ENCODE results near the gene ABCD3.

DNA sequence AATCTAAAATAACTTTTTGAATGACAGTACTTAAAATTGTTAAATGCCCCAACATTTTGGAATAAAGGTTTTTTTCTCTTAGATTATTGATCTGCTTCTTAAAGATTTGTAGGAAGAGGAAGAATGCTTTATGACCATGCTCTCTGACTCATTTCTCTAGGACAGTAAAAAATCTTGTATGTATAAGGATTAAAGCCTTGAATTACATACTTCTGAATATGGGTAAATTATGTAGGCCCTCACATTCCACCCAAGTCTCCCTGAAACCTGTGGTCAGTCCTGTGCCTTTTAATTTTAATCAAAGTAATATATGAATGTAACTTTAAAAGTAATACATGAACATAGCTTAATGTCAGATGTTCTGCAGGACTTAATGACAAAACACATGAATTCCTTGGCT lies 50.5 kb downstream of the ABCD3 start:
- TF ChIP-seq POLR2A (IDR thresholded peaks at IDR 0.05; ENCODE audit: low read length) = no peak
- no peak for TF ChIP-seq EP300 (IDR thresholded peaks at IDR 0.05)
- TF ChIP-seq CTCF (IDR thresholded peaks at IDR 0.05) = no peak
- TF ChIP-seq, protein P1, sequence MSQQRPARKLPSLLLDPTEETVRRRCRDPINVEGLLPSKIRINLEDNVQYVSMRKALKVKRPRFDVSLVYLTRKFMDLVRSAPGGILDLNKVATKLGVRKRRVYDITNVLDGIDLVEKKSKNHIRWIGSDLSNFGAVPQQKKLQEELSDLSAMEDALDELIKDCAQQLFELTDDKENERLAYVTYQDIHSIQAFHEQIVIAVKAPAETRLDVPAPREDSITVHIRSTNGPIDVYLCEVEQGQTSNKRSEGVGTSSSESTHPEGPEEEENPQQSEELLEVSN (IDR thresholded peaks at IDR 0.05; ENCODE audit: borderline replicate concordance, low read depth) = no peak
- no peak for TF ChIP-seq CBX2 (IDR thresholded peaks at IDR 0.05; ENCODE audit: borderline replicate concordance, low read depth)
- no peak for TF ChIP-seq REST (IDR thresholded peaks at IDR 0.05)
- no peak for TF ChIP-seq ELK1 (IDR thresholded peaks at IDR 0.05; ENCODE audit: low read depth, low read length)
- TF ChIP-seq NFE2L2 (conservative IDR thresholded peaks at IDR 0.05; ENCODE audit: low read length) = no peak
- TF ChIP-seq RFX5 (IDR thresholded peaks at IDR 0.05) = no peak
- TF ChIP-seq, protein P2, sequence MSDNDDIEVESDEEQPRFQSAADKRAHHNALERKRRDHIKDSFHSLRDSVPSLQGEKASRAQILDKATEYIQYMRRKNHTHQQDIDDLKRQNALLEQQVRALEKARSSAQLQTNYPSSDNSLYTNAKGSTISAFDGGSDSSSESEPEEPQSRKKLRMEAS (IDR thresholded peaks at IDR 0.05) = no peak
- no peak for TF ChIP-seq JUNB (IDR thresholded peaks at IDR 0.05)

Measured in A549 (cell line).